IPS-20b (cell line): Measurements from ENCODE around the gene RIMBP2.

Experiments
- H3K27ac ChIP-seq: one replicate; pipeline ENCODE4 v1.5.1; 2013; ENCODE audit warnings: low read length
- H3K27me3 ChIP-seq: 2 replicates; pipeline ENCODE4 v1.6.1; 2013; ENCODE audit warnings: mild to moderate bottlenecking, low read length, inconsistent platforms; ENCODE audit not compliant: insufficient read depth
- H3K36me3 ChIP-seq: 2 replicates; pipeline ENCODE4 v1.6.1; 2013; ENCODE audit warnings: low read depth, mild to moderate bottlenecking, inconsistent platforms, low read length, moderate library complexity; ENCODE audit not compliant: insufficient read depth
- H3K4me1 ChIP-seq: 2 replicates; pipeline ENCODE4 v1.6.1; 2013; ENCODE audit warnings: mild to moderate bottlenecking, control low read depth, inconsistent platforms, low read length, moderate library complexity; ENCODE audit not compliant: insufficient read depth
- H3K4me3 ChIP-seq: 2 replicates; pipeline ENCODE4 v1.5.1; 2013; ENCODE audit warnings: mild to moderate bottlenecking, low read length, inconsistent platforms
- H3K9ac ChIP-seq: 2 replicates; pipeline ENCODE4 v1.6.1; 2013; ENCODE audit warnings: low read depth, mild to moderate bottlenecking, inconsistent platforms, low read length, moderate library complexity
- H3K9me3 ChIP-seq: 2 replicates; pipeline ENCODE4 v1.6.1; 2013; ENCODE audit warnings: mild to moderate bottlenecking, low read depth, low read length, inconsistent platforms; ENCODE audit not compliant: insufficient read depth

The RIMBP2 gene

GRCh38 chr12:130661486-130662255, 54.4 kb downstream of the RIMBP2 start:
- no peaks in the 10 kb centered on the region for H3K9me3 ChIP-seq
- H3K4me3 ChIP-seq, result no peak overlapping the region
- no peaks in the 10 kb centered on the region for H3K4me1 ChIP-seq
- H3K9ac ChIP-seq, result no peak overlapping the region
- no peaks in the 10 kb centered on the region for H3K27me3 ChIP-seq
- H3K36me3 ChIP-seq, result no peaks in the 10 kb centered on the region
- no peak overlapping the region for H3K27ac ChIP-seq

GRCh38 chr12:130661059-130661458, 55.0 kb downstream of the RIMBP2 start:
- H3K27me3 ChIP-seq, result no peaks in the 10 kb centered on the region
- no peak overlapping the region for H3K9ac ChIP-seq
- no peak overlapping the region for H3K27ac ChIP-seq
- H3K4me3 ChIP-seq, result no peak overlapping the region
- no peaks in the 10 kb centered on the region for H3K4me1 ChIP-seq
- H3K9me3 ChIP-seq, result no peaks in the 10 kb centered on the region
- H3K36me3 ChIP-seq, result no peaks in the 10 kb centered on the region

GRCh38 chr12:130658145-130658911, 57.8 kb downstream of the RIMBP2 start:
- no peaks in the 10 kb centered on the region for H3K4me1 ChIP-seq
- no peak overlapping the region for H3K27ac ChIP-seq
- no peaks in the 10 kb centered on the region for H3K27me3 ChIP-seq
- H3K9me3 ChIP-seq, result no peaks in the 10 kb centered on the region; the same call in 1 of the 2 replicates
- H3K4me3 ChIP-seq, result no peak overlapping the region
- H3K9ac ChIP-seq, result no peak overlapping the region
- H3K36me3 ChIP-seq, result no peaks in the 10 kb centered on the region

- Histone ChIP-seq H3K9ac (no peak overlapping the region), H3K4me3 (no peak overlapping the region), H3K27ac (no peak overlapping the region), H3K9me3 (no peaks in the 10 kb centered on the region; the same call in 1 of the 2 replicates), H3K4me1 (no peaks in the 10 kb centered on the region), H3K36me3 (no peaks in the 10 kb centered on the region), H3K27me3 (no peaks in the 10 kb centered on the region)
Measured at GRCh38 chr12:130656411-130656810, 59.7 kb downstream of the RIMBP2 start.

GRCh38 chr12:130655881-130656280, 60.2 kb downstream of the RIMBP2 start:
- no peaks in the 10 kb centered on the region for H3K36me3 ChIP-seq
- H3K4me3 ChIP-seq, result no peak overlapping the region
- no peak overlapping the region for H3K9ac ChIP-seq
- H3K27me3 ChIP-seq, result no peaks in the 10 kb centered on the region
- no peaks in the 10 kb centered on the region; the same call in 1 of the 2 replicates for H3K9me3 ChIP-seq
- H3K27ac ChIP-seq, result no peak overlapping the region
- H3K4me1 ChIP-seq, result no peaks in the 10 kb centered on the region

DNA sequence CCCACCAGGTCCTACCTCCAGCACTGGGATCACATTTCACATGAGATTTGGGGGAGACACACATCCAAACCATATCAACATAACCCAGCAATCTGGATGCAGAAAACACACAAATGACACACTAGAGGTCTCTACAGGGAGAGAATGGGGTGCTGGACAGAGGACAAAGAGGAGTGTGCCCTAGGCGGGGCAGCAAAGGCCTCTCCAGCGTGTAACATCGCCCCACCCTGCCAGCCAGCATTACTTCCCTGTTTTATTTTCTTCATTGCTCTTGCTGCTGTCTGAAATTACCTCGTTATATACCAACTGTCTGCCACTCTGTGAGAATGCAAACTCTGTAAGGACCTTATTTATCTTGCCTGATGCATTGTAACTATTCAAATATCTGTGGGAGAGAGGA, 61.1 kb downstream of the RIMBP2 start:
- no peak overlapping the region for H3K4me3 ChIP-seq
- no peaks in the 10 kb centered on the region; the same call in 1 of the 2 replicates for H3K9me3 ChIP-seq
- H3K4me1 ChIP-seq, result no peaks in the 10 kb centered on the region
- no peak overlapping the region for H3K9ac ChIP-seq
- no peak overlapping the region for H3K27ac ChIP-seq
- H3K27me3 ChIP-seq, result no peaks in the 10 kb centered on the region
- H3K36me3 ChIP-seq, result no peaks in the 10 kb centered on the region

- Histone ChIP-seq H3K9me3 (no peaks in the 10 kb centered on the region; the same call in 1 of the 2 replicates), H3K27ac (no peak overlapping the region), H3K4me3 (no peak overlapping the region), H3K36me3 (no peaks in the 10 kb centered on the region), H3K27me3 (no peaks in the 10 kb centered on the region), H3K4me1 (no peaks in the 10 kb centered on the region), H3K9ac (no peak overlapping the region)
Measured at GRCh38 chr12:130651188-130651959, 64.7 kb downstream of the RIMBP2 start.

GRCh38 chr12:130650131-130650530, 66.0 kb downstream of the RIMBP2 start:
- H3K27ac ChIP-seq, result no peak overlapping the region
- H3K9me3 ChIP-seq, result no peaks in the 10 kb centered on the region; the same call in 1 of the 2 replicates
- H3K36me3 ChIP-seq, result no peaks in the 10 kb centered on the region
- no peak overlapping the region for H3K4me3 ChIP-seq
- H3K4me1 ChIP-seq, result no peaks in the 10 kb centered on the region
- no peaks in the 10 kb centered on the region for H3K27me3 ChIP-seq
- H3K9ac ChIP-seq, result no peak overlapping the region

DNA sequence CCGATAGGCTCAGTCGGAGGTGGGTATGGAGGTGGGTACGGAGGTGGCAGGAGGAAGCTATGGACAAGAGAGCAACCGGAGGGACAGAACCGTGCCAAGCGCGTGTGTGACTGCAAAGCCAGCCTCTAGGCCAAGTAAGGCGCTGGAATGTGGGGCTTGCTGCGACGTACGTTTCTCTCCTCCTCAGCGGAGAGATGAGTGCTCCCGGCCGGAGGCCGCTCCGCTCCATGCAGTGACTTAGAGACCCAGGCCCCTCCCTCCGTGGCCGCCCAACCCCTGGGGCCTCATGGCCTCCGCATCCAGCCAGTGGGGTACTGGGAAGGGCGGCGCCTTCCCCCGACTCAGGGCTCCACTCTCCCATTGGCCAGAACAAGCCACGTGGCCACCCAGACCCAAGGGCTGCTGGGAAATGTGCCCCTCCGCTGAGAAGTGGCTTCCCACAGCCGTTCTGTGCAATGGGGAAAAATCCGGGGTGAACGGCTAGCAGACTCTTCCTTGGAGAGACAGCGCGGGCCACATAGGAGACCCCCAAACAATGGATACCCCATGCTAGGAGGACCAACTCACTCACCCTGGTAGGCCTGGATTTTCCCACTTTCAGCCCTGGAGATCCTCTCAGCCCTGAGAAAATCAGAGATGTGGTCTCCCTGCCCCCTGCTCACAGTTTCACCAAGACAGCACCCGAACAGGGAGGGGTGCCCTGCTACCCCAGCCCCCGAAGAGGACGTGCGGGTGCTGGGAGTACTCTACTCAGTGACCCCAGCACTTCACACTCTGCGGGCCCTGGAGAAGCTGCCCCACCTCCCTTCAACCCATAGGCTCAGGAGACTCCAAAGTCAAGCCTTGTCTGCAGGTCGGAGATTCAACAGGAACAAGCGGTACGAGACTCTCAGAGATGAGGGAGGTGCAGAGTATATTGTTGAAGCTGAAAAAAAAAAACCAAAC, 66.7 kb downstream of the RIMBP2 start:
- H3K27me3 ChIP-seq, result no peaks in the 10 kb centered on the region
- H3K27ac ChIP-seq, result no peak overlapping the region
- H3K9ac ChIP-seq, result no peak overlapping the region
- no peaks in the 10 kb centered on the region for H3K4me1 ChIP-seq
- H3K36me3 ChIP-seq, result no peaks in the 10 kb centered on the region
- H3K9me3 ChIP-seq, result no peaks in the 10 kb centered on the region; the same call in 1 of the 2 replicates
- H3K4me3 ChIP-seq, result no peak overlapping the region

DNA sequence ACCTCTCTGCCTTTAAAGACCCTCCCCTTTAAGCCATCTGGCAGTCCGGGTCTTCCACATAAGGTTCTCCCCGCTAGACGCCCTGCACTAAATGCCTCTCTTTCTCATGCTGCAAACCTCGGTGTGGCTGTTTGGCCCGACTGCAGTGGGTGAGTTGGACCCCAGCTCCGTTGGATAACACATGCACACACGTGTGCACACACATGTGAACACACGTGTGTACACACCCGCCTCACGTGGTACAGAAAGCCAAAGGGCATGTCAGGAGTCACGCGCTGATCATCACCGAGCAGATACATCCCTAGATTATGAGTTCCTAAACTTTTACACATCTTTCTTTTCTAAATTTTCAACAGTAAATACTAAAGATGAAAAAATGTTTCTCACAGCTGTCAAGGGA, 68.3 kb downstream of the RIMBP2 start:
- no peak overlapping the region for H3K9ac ChIP-seq
- no peak overlapping the region for H3K4me3 ChIP-seq
- no peak overlapping the region for H3K27ac ChIP-seq
- H3K9me3 ChIP-seq, result no peaks in the 10 kb centered on the region
- H3K4me1 ChIP-seq, result no peaks in the 10 kb centered on the region
- H3K36me3 ChIP-seq, result no peaks in the 10 kb centered on the region
- H3K27me3 ChIP-seq, result no peaks in the 10 kb centered on the region
